Ishikawa (cell line): ENCODE measurements around the gene SFMBT1.

Experiments used
- EP300 ChIP-seq: IDR thresholded peaks from 2 replicates; pipeline ENCODE4 v1.6.1; 2012; ENCODE audit warnings: borderline replicate concordance
- FOXM1 ChIP-seq: IDR thresholded peaks from 2 replicates; pipeline ENCODE4 v1.6.1; 2012; ENCODE audit warnings: low read depth, borderline replicate concordance

GRCh38 chr3:52983336-52983807 lies 62.5 kb downstream of the SFMBT1 start:
- TF ChIP-seq EP300 (no peak), FOXM1 (no peak)
